Measurements from ENCODE around the gene TTC4. TPM values are rescaled to one million over a fixed set of nuclear protein-coding genes. Genes with fewer than 3 reads are reported as not detected.

Gene TTC4
- total RNA-seq, 2 donors from 2014 or later, result 15.9 to 17.4 TPM

DNA sequence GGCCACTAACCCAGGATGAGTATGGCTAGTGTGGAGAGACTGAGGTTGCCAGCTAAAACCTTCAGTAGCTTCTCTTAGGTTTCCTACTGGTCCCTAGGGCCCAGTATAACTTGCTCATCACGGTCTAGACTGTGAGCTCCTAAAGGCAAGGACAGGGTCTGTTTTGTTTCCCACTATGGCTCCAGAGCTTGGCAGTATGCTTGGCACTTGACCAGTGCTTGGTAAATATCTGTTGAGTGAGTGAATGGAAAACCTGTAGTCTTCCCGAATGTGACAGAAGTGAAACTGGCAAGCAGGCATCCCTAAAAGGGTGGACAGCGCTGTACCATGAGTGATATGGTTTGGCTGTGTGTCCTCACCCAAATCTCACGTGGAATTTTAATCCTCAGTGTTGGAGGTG is 61.8 kb downstream of the TTC4 start:
- no peak for DNase-seq (ENCODE audit: low spot score)
- 74% methylated on average over 4 of the region's 4 CpGs for WGBS
- no peaks in the 10 kb centered on the region for H3K27me3 ChIP-seq (replicated peaks; ENCODE audit: insufficient read depth)
- no peaks in the 10 kb centered on the region for H3K36me3 ChIP-seq
- H3K4me1 ChIP-seq (replicated peaks), result no peaks in the 10 kb centered on the region
- H3K9me3 ChIP-seq, result no peaks in the 10 kb centered on the region
- intact Hi-C loops (cut with DNase I), result no loop called here
- TF ChIP-seq, protein P1, sequence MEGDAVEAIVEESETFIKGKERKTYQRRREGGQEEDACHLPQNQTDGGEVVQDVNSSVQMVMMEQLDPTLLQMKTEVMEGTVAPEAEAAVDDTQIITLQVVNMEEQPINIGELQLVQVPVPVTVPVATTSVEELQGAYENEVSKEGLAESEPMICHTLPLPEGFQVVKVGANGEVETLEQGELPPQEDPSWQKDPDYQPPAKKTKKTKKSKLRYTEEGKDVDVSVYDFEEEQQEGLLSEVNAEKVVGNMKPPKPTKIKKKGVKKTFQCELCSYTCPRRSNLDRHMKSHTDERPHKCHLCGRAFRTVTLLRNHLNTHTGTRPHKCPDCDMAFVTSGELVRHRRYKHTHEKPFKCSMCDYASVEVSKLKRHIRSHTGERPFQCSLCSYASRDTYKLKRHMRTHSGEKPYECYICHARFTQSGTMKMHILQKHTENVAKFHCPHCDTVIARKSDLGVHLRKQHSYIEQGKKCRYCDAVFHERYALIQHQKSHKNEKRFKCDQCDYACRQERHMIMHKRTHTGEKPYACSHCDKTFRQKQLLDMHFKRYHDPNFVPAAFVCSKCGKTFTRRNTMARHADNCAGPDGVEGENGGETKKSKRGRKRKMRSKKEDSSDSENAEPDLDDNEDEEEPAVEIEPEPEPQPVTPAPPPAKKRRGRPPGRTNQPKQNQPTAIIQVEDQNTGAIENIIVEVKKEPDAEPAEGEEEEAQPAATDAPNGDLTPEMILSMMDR (IDR thresholded peaks at IDR 0.05), result no peak
- TF ChIP-seq POLR2A (IDR thresholded peaks at IDR 0.05), result no peak
- no peak for TF ChIP-seq POLR2AphosphoS5 (IDR thresholded peaks at IDR 0.05)
- H3K4me3 ChIP-seq, result no peak overlapping the region
- H3K27ac ChIP-seq, result no peak overlapping the region

DNA sequence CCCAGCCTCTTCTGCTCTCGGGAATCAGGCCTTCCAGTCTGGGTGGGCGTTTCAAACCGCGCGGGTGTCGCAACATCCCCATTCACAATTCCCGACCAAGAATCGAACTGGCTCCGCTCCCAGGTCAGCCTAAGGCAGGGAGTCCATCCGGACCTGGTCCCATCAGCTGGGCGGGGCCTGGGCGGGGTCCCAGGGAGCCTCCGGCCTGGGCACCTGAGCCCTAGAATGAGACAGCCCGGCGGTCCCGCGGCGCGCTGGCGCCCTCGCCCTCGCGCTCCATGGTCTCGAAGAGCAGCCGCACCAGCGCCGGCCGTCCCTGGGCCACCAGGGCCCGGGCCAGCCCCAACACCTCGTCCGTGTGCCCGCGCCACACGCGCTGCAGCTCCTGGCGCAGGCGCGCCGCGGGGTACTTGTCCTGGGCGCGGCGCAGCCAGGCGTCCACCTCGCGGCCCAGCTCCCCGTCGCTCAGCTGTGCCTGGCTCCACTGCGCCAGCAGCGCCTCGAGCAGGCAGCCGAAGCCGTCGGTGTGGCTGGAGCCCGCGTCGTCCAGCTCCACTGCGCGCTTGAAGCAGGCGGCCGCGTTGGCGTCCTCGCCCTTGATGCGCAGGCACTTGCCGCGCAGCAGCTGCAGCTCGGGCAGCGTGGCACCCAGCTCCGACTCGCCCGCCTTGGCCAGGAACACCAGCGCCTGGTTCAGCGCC is 65.5 kb downstream of the TTC4 start:
- 42% methylated on average over 57 of the region's 74 CpGs for WGBS
- Histone ChIP-seq H3K9me3 (no peaks in the 10 kb centered on the region), H3K27me3 (replicated peaks; ENCODE audit: insufficient read depth) (no peaks in the 10 kb centered on the region), H3K36me3 (no peaks in the 10 kb centered on the region), H3K4me1 (replicated peaks) (no peaks in the 10 kb centered on the region), H3K4me3 (no peak overlapping the region), H3K27ac (no peak overlapping the region)
- no peak for TF ChIP-seq POLR2AphosphoS5 (IDR thresholded peaks at IDR 0.05)
- TF ChIP-seq, protein P1 (IDR thresholded peaks at IDR 0.05), result no peak
- no peak for TF ChIP-seq POLR2A (IDR thresholded peaks at IDR 0.05)
- DNase-seq (ENCODE audit: low spot score), result no peak
- intact Hi-C loops (cut with DNase I), result no loop called here

DNA sequence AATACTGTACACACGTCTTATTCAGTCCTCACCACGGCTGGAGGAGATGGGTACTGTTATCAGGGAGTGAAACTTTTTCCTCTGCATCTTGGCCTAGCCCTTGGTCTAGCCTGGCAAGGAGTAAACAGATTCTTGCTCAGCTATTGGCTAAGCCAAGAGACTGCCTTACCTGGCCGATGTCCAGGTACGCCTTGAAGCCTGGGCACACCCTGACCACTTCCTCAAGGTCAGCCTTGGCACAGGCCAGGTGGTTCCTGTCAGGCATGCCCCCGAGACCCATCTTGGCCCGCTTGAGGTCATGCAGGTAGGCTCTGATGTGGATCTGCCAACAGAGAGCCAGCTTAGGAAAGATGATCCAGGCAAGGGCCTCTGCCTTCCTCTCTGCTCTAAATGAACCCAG is 66.5 kb downstream of the TTC4 start:
- WGBS, result 90% methylated on average over 6 of the region's 6 CpGs
- no peaks in the 10 kb centered on the region for H3K9me3 ChIP-seq
- H3K27ac ChIP-seq, result no peak overlapping the region
- H3K4me1 ChIP-seq (replicated peaks), result no peaks in the 10 kb centered on the region
- TF ChIP-seq POLR2A (IDR thresholded peaks at IDR 0.05) (no peak), POLR2AphosphoS5 (IDR thresholded peaks at IDR 0.05) (no peak)
- TF ChIP-seq, protein P1 (IDR thresholded peaks at IDR 0.05), result no peak
- H3K27me3 ChIP-seq (replicated peaks; ENCODE audit: insufficient read depth), result no peaks in the 10 kb centered on the region
- no peak overlapping the region for H3K4me3 ChIP-seq
- H3K36me3 ChIP-seq, result no peaks in the 10 kb centered on the region
- intact Hi-C loops (cut with DNase I), result no loop called here
- DNase-seq (ENCODE audit: low spot score), result no peak

DNA sequence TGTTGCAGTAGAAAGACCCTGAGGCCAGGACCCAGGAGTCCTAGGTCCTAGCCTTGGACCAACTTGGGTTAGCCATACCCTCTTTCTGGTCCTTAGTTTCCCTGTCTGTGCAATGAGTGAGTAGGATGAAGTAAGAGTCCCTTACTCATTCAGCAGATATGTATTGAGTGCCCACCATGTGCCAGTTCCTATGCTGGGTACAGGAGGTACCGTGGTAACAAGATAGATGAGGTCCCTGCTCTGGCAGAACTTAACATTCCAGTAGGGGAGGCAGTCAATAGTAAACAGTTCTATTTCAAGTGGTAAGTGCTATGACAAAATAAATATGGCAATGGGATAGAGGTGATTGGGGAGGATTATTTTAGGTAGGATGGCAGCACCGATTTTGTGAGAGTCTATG is 66.9 kb downstream of the TTC4 start:
- intact Hi-C loops (cut with DNase I), result no loop called here

More for the DNA sequence above, 66.9 kb downstream of the TTC4 start:
- H3K27me3 ChIP-seq (replicated peaks; ENCODE audit: insufficient read depth), result no peaks in the 10 kb centered on the region
- WGBS, result 64% methylated on average over 2 of the region's 2 CpGs
- DNase-seq (ENCODE audit: low spot score), result no peak
- no peaks in the 10 kb centered on the region for H3K9me3 ChIP-seq
- no peak overlapping the region for H3K27ac ChIP-seq
- H3K4me1 ChIP-seq (replicated peaks), result no peaks in the 10 kb centered on the region
- TF ChIP-seq, protein P1 (IDR thresholded peaks at IDR 0.05), result no peak
- no peak for TF ChIP-seq POLR2A (IDR thresholded peaks at IDR 0.05)
- no peak for TF ChIP-seq POLR2AphosphoS5 (IDR thresholded peaks at IDR 0.05)
- no peak overlapping the region for H3K4me3 ChIP-seq
- no peaks in the 10 kb centered on the region for H3K36me3 ChIP-seq
